Midbrain (tissue), 1 donor: ENCODE results near the gene SPEN.

Experiments
- DNase-seq: peaks from one replicate; lab custom pipeline; 2025; lab: John Stamatoyannopoulos, UW

Gene SPEN

DNA sequence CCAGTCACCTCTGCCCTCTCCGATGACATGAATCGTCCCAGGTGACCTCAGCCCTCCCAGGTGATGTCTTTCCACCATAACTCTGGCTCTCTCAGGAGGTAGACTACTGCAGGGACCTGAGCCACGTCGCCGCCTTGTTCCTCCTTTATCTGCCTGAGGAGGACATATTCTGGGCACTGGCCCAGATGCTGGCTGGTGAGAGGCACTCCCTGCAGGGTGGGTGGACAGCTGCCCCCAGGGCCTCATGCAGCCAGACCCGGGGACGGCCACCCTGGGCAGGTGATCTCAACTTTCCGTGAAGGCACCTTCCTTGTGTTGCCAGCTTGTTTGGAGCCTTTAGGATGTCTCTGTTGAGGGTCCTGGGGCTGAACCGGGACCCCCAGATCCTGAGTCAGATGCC, 142.3 kb downstream of the SPEN start:
- no peak for DNase-seq
